ENCODE measurements around the gene ATP5F1A. TPM values are rescaled to one million over a fixed set of nuclear protein-coding genes. Genes with fewer than 3 reads are reported as not detected.
"Not testable (repeated sequence)": the region's sequence is repeated elsewhere in the genome, so short reads cannot be mapped to it uniquely, and the experiment has no call there.

Gene ATP5F1A
- total RNA-seq: 1,340 and 1,633 TPM in 2 replicates
- 1,388 and 1,610 TPM in 2 replicates for polyA plus RNA-seq

- Histone ChIP-seq H3K4me3 (peak within 1 kb of the TSS; percentile 88), H3K4me1 (ENCODE audit: low read depth) (peaks cover 21% of the 10 kb centered on the region), H3K36me3 (peaks cover 6% of the 10 kb centered on the region), H3K27ac (peak within 1 kb of the TSS; percentile 98), H3K27me3 (no peaks in the 10 kb centered on the region), H3K9me3 (ENCODE audit: low read depth) (no peaks in the 10 kb centered on the region)
- peak; percentile 88 to 90 for DNase-seq (ENCODE audit: low read depth in 1 of 2, low spot score in 1 of 2)
- TF ChIP-seq CTCF (IDR thresholded peaks at IDR 0.05; ENCODE audit: low read depth, low read length): peak; percentile 6
Observed at GRCh38 chr18:46097801-46098615, at the start of gene ATP5F1A. ATP5F1A (minus strand) TSS chr18:46098296; CDS start chr18:46098231, 65 bp downstream.

GRCh38 chr18:46141199-46141598, 43.1 kb upstream of the ATP5F1A start:
- DNase-seq (ENCODE audit: low read depth in 1 of 2, low spot score in 1 of 2): no peak
- Histone ChIP-seq H3K36me3 (no peaks in the 10 kb centered on the region), H3K27me3 (no peaks in the 10 kb centered on the region), H3K4me1 (ENCODE audit: low read depth) (no peaks in the 10 kb centered on the region), H3K4me3 (no peak overlapping the region), H3K27ac (no peak overlapping the region), H3K9me3 (ENCODE audit: low read depth) (no peaks in the 10 kb centered on the region)
- TF ChIP-seq CTCF (IDR thresholded peaks at IDR 0.05; ENCODE audit: low read depth, low read length): no peak

- DNase-seq (ENCODE audit: low read depth in 1 of 2, low spot score in 1 of 2): no peak
- H3K27me3 ChIP-seq: no peaks in the 10 kb centered on the region
- H3K4me1 ChIP-seq (ENCODE audit: low read depth): peaks cover 9% of the 10 kb centered on the region
- no peak overlapping the region for H3K27ac ChIP-seq
- no peaks in the 10 kb centered on the region for H3K9me3 ChIP-seq (ENCODE audit: low read depth)
- H3K36me3 ChIP-seq: no peaks in the 10 kb centered on the region
- no peak for TF ChIP-seq CTCF (IDR thresholded peaks at IDR 0.05; ENCODE audit: low read depth, low read length)
- no peak overlapping the region for H3K4me3 ChIP-seq
Observed at GRCh38 chr18:46140173-46140572, 42.1 kb upstream of the ATP5F1A start.

GRCh38 chr18:46134920-46135675, 37.0 kb upstream of the ATP5F1A start:
- Histone ChIP-seq H3K36me3 (no peaks in the 10 kb centered on the region), H3K27ac (peak overlapping the region; percentile 77), H3K4me1 (ENCODE audit: low read depth) (peaks cover 15% of the 10 kb centered on the region), H3K27me3 (no peaks in the 10 kb centered on the region), H3K4me3 (no peak overlapping the region), H3K9me3 (ENCODE audit: low read depth) (no peaks in the 10 kb centered on the region)
- no peak for TF ChIP-seq CTCF (IDR thresholded peaks at IDR 0.05; ENCODE audit: low read depth, low read length)
- DNase-seq (ENCODE audit: low read depth in 1 of 2, low spot score in 1 of 2): peak in 1 of 2 donors; percentile 48

GRCh38 chr18:46133534-46133933, 35.4 kb upstream of the ATP5F1A start:
- no peak for TF ChIP-seq CTCF (IDR thresholded peaks at IDR 0.05; ENCODE audit: low read depth, low read length)
- Histone ChIP-seq H3K4me3 (no peak overlapping the region), H3K27ac (no peak overlapping the region), H3K9me3 (ENCODE audit: low read depth) (no peaks in the 10 kb centered on the region), H3K27me3 (no peaks in the 10 kb centered on the region), H3K4me1 (ENCODE audit: low read depth) (peaks cover 15% of the 10 kb centered on the region), H3K36me3 (peaks cover 6% of the 10 kb centered on the region)
- no peak for DNase-seq (ENCODE audit: low read depth in 1 of 2, low spot score in 1 of 2)

GRCh38 chr18:46130549-46130948, 32.5 kb upstream of the ATP5F1A start:
- not testable (repeated sequence) for H3K27ac ChIP-seq; H3K4me3 ChIP-seq; H3K4me1 ChIP-seq (ENCODE audit: low read depth); DNase-seq (ENCODE audit: low read depth in 1 of 2, low spot score in 1 of 2); H3K27me3 ChIP-seq; H3K9me3 ChIP-seq (ENCODE audit: low read depth)
- peaks cover 18% of the 10 kb centered on the region for H3K36me3 ChIP-seq
